ENCODE measurements around the gene ELL. TPM values are rescaled to one million over a fixed set of nuclear protein-coding genes. Genes with fewer than 3 reads are reported as not detected.

Gene ELL
- total RNA-seq, 1 experiment from 2014 or later = 21.0 TPM

DNA sequence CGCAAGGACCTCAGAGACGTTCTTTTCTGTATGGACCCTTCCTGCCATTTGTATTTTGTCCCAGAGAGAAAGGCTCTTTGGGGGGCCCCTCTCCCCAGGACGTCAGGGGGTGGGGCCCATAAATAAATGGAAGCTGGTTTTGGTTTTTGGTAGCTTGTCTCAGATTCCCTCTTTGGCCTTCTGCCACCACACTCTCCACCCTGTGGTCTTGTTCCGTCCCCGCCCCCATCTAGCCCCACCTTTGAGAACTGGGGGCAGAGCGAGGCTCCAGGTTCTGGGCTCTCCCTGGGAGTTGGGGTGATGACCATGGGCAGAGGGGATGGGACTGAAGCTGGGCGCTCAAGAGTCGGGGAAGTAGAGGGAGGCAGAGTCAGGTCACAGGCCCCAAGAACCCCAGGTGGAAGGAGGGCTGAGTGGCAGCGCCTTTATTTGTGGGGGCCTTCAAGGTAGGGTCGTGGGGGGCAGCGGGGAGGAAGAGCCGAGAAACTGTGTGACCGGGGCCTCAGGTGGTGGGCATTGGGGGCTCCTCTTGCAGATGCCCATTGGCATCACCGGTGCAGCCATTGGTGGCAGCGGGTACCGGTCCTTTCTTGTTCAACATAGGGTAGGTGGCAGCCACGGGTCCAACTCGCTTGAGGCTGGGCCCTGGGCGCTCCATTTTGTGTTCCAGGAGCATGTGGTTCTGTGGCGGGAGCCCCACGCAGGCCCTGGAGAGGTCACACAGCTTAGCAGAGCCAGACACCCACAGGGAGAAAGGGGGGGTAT lies 87.3 kb downstream of the ELL start:
- H3K27ac ChIP-seq (ENCODE audit: low read length) = no peak overlapping the region
- no peaks in the 10 kb centered on the region for H4K20me1 ChIP-seq (ENCODE audit: low read length)
- H3K9me2 ChIP-seq (replicated peaks; ENCODE audit: low read length) = no peaks in the 10 kb centered on the region
- no peak overlapping the region for H3K4me3 ChIP-seq (ENCODE audit: low read length)
- no TSS peak for BruUV-seq (replicated peaks)
- no peaks in the 10 kb centered on the region for H3K9me3 ChIP-seq (ENCODE audit: low read length)
- intact Hi-C loops (cut with micrococcal nuclease) = no loop called here
- no peaks in the 10 kb centered on the region for H3K36me3 ChIP-seq (ENCODE audit: low read depth, low read length)
- H3K79me2 ChIP-seq (ENCODE audit: low read length) = no peaks in the 10 kb centered on the region
- H3F3A ChIP-seq (ENCODE audit: low read length, unreplicated experiment) = no peaks in the 10 kb centered on the region
- H3K27me3 ChIP-seq (ENCODE audit: low read length) = no peaks in the 10 kb centered on the region
- ATAC-seq = no peak
- no peaks in the 10 kb centered on the region for H3K4me1 ChIP-seq (ENCODE audit: insufficient read depth, low read length)
- 0 out of 2 replicates have a peak overlapping the region, but pooled peaks have one; percentile 20 for H3K4me2 ChIP-seq (ENCODE audit: low read length)
- H2AFZ ChIP-seq (ENCODE audit: low read length) = no peak overlapping the region
- H3K9ac ChIP-seq (ENCODE audit: low read length) = no peak overlapping the region
- ChIA-PET POLR2A (ENCODE audit: unreplicated experiment) (no interaction called here), CTCF (interaction anchor here (0.6 kb wide), 1 partner anchor 183 kb away, joined by 3 read pairs; no protein-coding TSS in a partner anchor)
- no peak for DNase-seq
- TF ChIP-seq CTCF (conservative IDR thresholded peaks at IDR 0.05; ENCODE audit: low read depth, low read length) (no peak), EZH2phosphoT487 (IDR thresholded peaks at IDR 0.05; ENCODE audit: borderline replicate concordance, low read length) (no peak)

DNA sequence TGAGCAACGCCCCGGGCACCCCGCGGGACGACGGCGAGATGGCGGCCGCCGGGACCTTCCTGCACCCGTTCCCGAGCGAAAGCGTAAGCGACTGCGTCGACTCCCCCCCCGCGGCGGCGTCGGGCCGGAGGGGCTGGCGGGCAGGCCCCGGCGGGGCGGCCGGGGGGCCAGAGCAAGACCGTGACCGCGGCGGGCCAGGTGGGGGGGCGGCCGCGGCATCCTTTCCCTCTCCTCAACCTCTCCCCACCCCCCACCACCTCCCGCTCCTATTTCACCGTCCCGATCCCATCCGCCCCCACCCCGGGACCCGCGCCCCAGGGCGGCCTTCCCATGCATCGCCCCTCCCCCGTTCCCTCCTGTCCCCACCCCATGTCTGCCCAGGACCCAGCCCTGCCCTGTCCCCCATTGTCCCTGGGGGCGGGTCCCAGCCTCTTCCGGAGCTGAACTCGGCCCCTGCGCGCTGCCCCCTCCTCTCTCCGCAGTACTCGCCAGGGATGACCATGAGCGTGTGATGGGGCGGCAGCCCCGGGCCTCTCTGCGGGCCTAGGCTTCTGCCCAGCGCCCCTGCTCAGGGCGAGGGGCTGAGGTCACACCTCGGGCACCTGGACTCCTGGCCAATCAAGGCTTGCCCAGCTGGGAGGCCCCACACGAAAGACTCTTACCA lies 88.0 kb downstream of the ELL start:
- no peak overlapping the region for H3K27ac ChIP-seq (ENCODE audit: low read length)
- ATAC-seq = no peak

More for the DNA sequence above, 88.0 kb downstream of the ELL start:
- peak overlapping the region; percentile 20; the same call in 1 of the 2 replicates for H3K4me2 ChIP-seq (ENCODE audit: low read length)
- POLR2A ChIA-PET (ENCODE audit: unreplicated experiment) = no interaction called here
- CTCF ChIA-PET = interaction anchor here (0.6 kb wide), 1 partner anchor 182 kb away, joined by 3 read pairs; no protein-coding TSS in a partner anchor
- H3K27me3 ChIP-seq (ENCODE audit: low read length) = no peaks in the 10 kb centered on the region
- intact Hi-C loops (cut with micrococcal nuclease) = no loop called here
- H2AFZ ChIP-seq (ENCODE audit: low read length) = no peak overlapping the region
- no peak overlapping the region for H3K4me3 ChIP-seq (ENCODE audit: low read length)
- no peak for TF ChIP-seq EZH2 (IDR thresholded peaks at IDR 0.05; ENCODE audit: low read length, unreplicated experiment)
- no peak for TF ChIP-seq EZH2phosphoT487 (IDR thresholded peaks at IDR 0.05; ENCODE audit: borderline replicate concordance, low read length)
- TF ChIP-seq CTCF (conservative IDR thresholded peaks at IDR 0.05; ENCODE audit: low read depth, low read length) = no peak
- TSS peak; percentile 38 for BruUV-seq (replicated peaks)
- H3K79me2 ChIP-seq (ENCODE audit: low read length) = no peaks in the 10 kb centered on the region
- no peaks in the 10 kb centered on the region for H3F3A ChIP-seq (ENCODE audit: low read length, unreplicated experiment)
- no peaks in the 10 kb centered on the region for H3K9me3 ChIP-seq (ENCODE audit: low read length)
- no peaks in the 10 kb centered on the region for H3K9me2 ChIP-seq (replicated peaks; ENCODE audit: low read length)
- no peaks in the 10 kb centered on the region for H3K4me1 ChIP-seq (ENCODE audit: insufficient read depth, low read length)
- no peak for DNase-seq
- H3K36me3 ChIP-seq (ENCODE audit: low read depth, low read length) = no peaks in the 10 kb centered on the region
- no peaks in the 10 kb centered on the region for H4K20me1 ChIP-seq (ENCODE audit: low read length)
- H3K9ac ChIP-seq (ENCODE audit: low read length) = no peak overlapping the region

All from PC-3 (cell line).